ENCODE results near the gene TIMP1. TPM values are rescaled to one million over a fixed set of nuclear protein-coding genes. Genes with fewer than 3 reads are reported as not detected.

The TIMP1 gene
- total RNA-seq, 1 donor from 2014 or later: 479 TPM

DNA sequence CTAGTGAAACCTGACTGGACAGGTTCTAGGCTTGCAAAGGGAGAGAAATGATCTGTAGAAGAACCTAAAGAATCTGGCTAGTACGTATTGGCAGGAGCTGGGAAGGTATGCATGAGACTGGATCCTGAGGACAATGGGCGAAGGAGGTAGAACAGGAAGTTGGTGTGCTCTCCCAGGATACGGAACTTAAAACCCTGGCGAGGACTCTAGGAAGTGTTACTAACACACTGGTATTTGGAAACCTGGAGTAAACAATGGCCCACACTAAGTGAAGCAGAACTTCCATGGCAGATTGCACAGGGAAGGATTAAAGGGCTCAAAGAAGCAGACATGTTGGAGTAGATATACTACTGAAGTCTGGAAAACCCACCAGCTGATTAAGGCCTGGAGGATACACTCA lies 28.3 kb downstream of the TIMP1 start:
- Histone ChIP-seq H3K27me3 (ENCODE audit: insufficient read depth, low read length) (no peaks in the 10 kb centered on the region), H4K20me1 (ENCODE audit: insufficient read depth, low read length) (no peaks in the 10 kb centered on the region), H3K9me3 (ENCODE audit: insufficient read depth, low read depth, low read length) (no peaks in the 10 kb centered on the region), H3K36me3 (ENCODE audit: insufficient read depth, low read length) (no peaks in the 10 kb centered on the region), H3K9ac (ENCODE audit: low read length) (no peak overlapping the region), H3K4me3 (ENCODE audit: insufficient read depth, low read depth, low read length) (no peak overlapping the region), H3K4me1 (ENCODE audit: insufficient read depth, low read length) (no peaks in the 10 kb centered on the region), H3K4me2 (ENCODE audit: low read length) (no peak overlapping the region), H3K27ac (ENCODE audit: low read depth, low read length) (no peak overlapping the region), H3K79me2 (ENCODE audit: insufficient read depth, low read length) (no peaks in the 10 kb centered on the region), H2AFZ (ENCODE audit: low read depth, low read length) (no peak overlapping the region)
- no peak overlapping the region for H3K27ac Mint-ChIP-seq (ENCODE audit: unreplicated experiment)
- TF ChIP-seq EZH2 (IDR thresholded peaks at IDR 0.05; ENCODE audit: insufficient read depth, low read length): no peak
- TF ChIP-seq, protein P1, sequence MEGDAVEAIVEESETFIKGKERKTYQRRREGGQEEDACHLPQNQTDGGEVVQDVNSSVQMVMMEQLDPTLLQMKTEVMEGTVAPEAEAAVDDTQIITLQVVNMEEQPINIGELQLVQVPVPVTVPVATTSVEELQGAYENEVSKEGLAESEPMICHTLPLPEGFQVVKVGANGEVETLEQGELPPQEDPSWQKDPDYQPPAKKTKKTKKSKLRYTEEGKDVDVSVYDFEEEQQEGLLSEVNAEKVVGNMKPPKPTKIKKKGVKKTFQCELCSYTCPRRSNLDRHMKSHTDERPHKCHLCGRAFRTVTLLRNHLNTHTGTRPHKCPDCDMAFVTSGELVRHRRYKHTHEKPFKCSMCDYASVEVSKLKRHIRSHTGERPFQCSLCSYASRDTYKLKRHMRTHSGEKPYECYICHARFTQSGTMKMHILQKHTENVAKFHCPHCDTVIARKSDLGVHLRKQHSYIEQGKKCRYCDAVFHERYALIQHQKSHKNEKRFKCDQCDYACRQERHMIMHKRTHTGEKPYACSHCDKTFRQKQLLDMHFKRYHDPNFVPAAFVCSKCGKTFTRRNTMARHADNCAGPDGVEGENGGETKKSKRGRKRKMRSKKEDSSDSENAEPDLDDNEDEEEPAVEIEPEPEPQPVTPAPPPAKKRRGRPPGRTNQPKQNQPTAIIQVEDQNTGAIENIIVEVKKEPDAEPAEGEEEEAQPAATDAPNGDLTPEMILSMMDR (IDR thresholded peaks at IDR 0.05; ENCODE audit: insufficient read depth, low read depth, low read length): no peak
- no peaks in the 10 kb centered on the region for H3K27me3 Mint-ChIP-seq (ENCODE audit: low read depth, unreplicated experiment)
- H3K36me3 Mint-ChIP-seq (ENCODE audit: low read depth, unreplicated experiment): no peaks in the 10 kb centered on the region
- FAIRE-seq (no peak), DNase-seq (ENCODE audit: low read depth) (no peak)
- no peak overlapping the region for H3K4me3 Mint-ChIP-seq (ENCODE audit: unreplicated experiment)
- no peaks in the 10 kb centered on the region for H3K4me1 Mint-ChIP-seq (ENCODE audit: low read depth, unreplicated experiment)
- H3K9me3 Mint-ChIP-seq (ENCODE audit: unreplicated experiment): peaks cover 2% of the 10 kb centered on the region

DNA sequence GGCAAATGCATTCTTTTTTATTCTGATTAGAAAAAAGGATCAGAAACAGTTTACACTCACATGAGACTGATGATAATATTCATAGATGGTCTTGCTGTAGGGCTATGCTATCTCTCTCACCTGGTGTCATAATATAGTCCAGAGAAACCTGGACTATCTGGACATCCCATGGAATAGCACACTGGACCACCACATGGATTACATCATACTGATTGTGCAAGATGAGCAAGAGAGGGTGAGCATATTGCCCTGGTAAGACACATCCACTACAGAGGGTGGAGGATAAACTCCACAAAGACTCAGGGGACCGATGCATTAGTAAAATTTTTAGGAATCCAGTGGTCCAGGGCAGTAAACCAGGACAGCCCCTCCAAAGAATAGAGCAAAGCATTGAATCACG lies 29.3 kb downstream of the TIMP1 start:
- no peaks in the 10 kb centered on the region for H4K20me1 ChIP-seq (ENCODE audit: insufficient read depth, low read length)
- no peaks in the 10 kb centered on the region for H3K79me2 ChIP-seq (ENCODE audit: insufficient read depth, low read length)
- H2AFZ ChIP-seq (ENCODE audit: low read depth, low read length): no peak overlapping the region
- Mint-ChIP-seq H3K36me3 (ENCODE audit: low read depth, unreplicated experiment) (no peaks in the 10 kb centered on the region), H3K4me1 (ENCODE audit: low read depth, unreplicated experiment) (no peaks in the 10 kb centered on the region), H3K27ac (ENCODE audit: unreplicated experiment) (no peak overlapping the region), H3K27me3 (ENCODE audit: low read depth, unreplicated experiment) (peaks cover 3% of the 10 kb centered on the region), H3K9me3 (ENCODE audit: unreplicated experiment) (peaks cover 2% of the 10 kb centered on the region), H3K4me3 (ENCODE audit: unreplicated experiment) (no peak overlapping the region)
- no peak for DNase-seq (ENCODE audit: low read depth)
- no peaks in the 10 kb centered on the region for H3K27me3 ChIP-seq (ENCODE audit: insufficient read depth, low read length)
- H3K4me2 ChIP-seq (ENCODE audit: low read length): no peak overlapping the region
- no peak for TF ChIP-seq EZH2 (IDR thresholded peaks at IDR 0.05; ENCODE audit: insufficient read depth, low read length)
- no peak for FAIRE-seq
- no peak overlapping the region for H3K27ac ChIP-seq (ENCODE audit: low read depth, low read length)
- no peaks in the 10 kb centered on the region for H3K36me3 ChIP-seq (ENCODE audit: insufficient read depth, low read length)
- H3K9me3 ChIP-seq (ENCODE audit: insufficient read depth, low read depth, low read length): no peaks in the 10 kb centered on the region
- no peak overlapping the region for H3K4me3 ChIP-seq (ENCODE audit: insufficient read depth, low read depth, low read length)
- H3K4me1 ChIP-seq (ENCODE audit: insufficient read depth, low read length): no peaks in the 10 kb centered on the region
- no peak overlapping the region for H3K9ac ChIP-seq (ENCODE audit: low read length)

DNA sequence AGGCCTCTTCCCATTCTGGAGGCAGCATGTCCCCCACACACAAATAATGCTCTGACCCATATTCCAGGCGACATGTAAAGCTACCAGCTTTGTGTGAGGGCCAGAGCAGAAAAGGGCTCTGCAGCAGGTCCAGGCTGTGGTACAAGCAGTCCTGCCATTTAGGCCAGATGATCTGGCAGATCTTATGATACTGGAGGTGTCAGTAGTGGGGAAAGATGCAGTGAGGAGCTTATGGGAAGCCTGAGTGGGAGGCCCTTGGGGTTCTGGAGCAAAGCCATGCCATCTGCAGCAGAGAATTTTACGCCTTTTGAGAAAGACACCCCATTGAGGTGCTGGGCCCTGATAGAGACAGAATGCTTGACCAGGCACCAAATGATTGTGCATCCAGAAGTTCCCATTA lies 29.7 kb downstream of the TIMP1 start:
- no peak overlapping the region for H3K4me3 Mint-ChIP-seq (ENCODE audit: unreplicated experiment)
- H3K9ac ChIP-seq (ENCODE audit: low read length): no peak overlapping the region
- TF ChIP-seq EZH2 (IDR thresholded peaks at IDR 0.05; ENCODE audit: insufficient read depth, low read length): no peak
- TF ChIP-seq, protein P1 (IDR thresholded peaks at IDR 0.05; ENCODE audit: insufficient read depth, low read depth, low read length): no peak
- no peaks in the 10 kb centered on the region for H3K9me3 ChIP-seq (ENCODE audit: insufficient read depth, low read depth, low read length)
- no peak overlapping the region for H2AFZ ChIP-seq (ENCODE audit: low read depth, low read length)
- H3K27ac Mint-ChIP-seq (ENCODE audit: unreplicated experiment): no peak overlapping the region
- H3K4me1 ChIP-seq (ENCODE audit: insufficient read depth, low read length): no peaks in the 10 kb centered on the region
- FAIRE-seq (no peak), DNase-seq (ENCODE audit: low read depth) (no peak)
- H3K9me3 Mint-ChIP-seq (ENCODE audit: unreplicated experiment): peaks cover 2% of the 10 kb centered on the region
- no peaks in the 10 kb centered on the region for H4K20me1 ChIP-seq (ENCODE audit: insufficient read depth, low read length)
- no peaks in the 10 kb centered on the region for H3K36me3 Mint-ChIP-seq (ENCODE audit: low read depth, unreplicated experiment)
- no peak overlapping the region for H3K4me3 ChIP-seq (ENCODE audit: insufficient read depth, low read depth, low read length)
- H3K27me3 ChIP-seq (ENCODE audit: insufficient read depth, low read length): no peaks in the 10 kb centered on the region
- H3K36me3 ChIP-seq (ENCODE audit: insufficient read depth, low read length): no peaks in the 10 kb centered on the region
- no peak overlapping the region for H3K27ac ChIP-seq (ENCODE audit: low read depth, low read length)
- H3K79me2 ChIP-seq (ENCODE audit: insufficient read depth, low read length): no peaks in the 10 kb centered on the region
- no peaks in the 10 kb centered on the region for H3K4me1 Mint-ChIP-seq (ENCODE audit: low read depth, unreplicated experiment)
- no peak overlapping the region for H3K4me2 ChIP-seq (ENCODE audit: low read length)
- peaks cover 7% of the 10 kb centered on the region for H3K27me3 Mint-ChIP-seq (ENCODE audit: low read depth, unreplicated experiment)

Measured in astrocyte (in vitro differentiated cells and primary cell).